HT1080 (cell line): ENCODE data around the gene ALG14. TPM values are rescaled to one million over a fixed set of nuclear protein-coding genes. Genes with fewer than 3 reads are reported as not detected.
"Not testable (repeated sequence)": the region's sequence is repeated elsewhere in the genome, so short reads cannot be mapped to it uniquely, and the experiment has no call there.

Experiments
- DNase-seq: peaks from one replicate; pipeline ENCODE4 v3.0.0-alpha.2; 2015; ENCODE audit warnings: low read depth
- polyA plus RNA-seq, 2 experiments: library from polyadenylated mRNA; depleted of rRNA; stranded (reverse); fragments of >200 nt; gene quantifications; 2 replicates each; pipeline ENCODE4 v1.2.3, GENCODE V29; 2015
- total RNA-seq: library from RNA; depleted of rRNA; stranded (reverse); fragments of >200 nt; shearing (Covaris generic); gene quantifications from 2 replicates; pipeline ENCODE4 v1.2.3, GENCODE V29; 2014; rRNA removed

Gene ALG14, protein sequence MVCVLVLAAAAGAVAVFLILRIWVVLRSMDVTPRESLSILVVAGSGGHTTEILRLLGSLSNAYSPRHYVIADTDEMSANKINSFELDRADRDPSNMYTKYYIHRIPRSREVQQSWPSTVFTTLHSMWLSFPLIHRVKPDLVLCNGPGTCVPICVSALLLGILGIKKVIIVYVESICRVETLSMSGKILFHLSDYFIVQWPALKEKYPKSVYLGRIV
- total RNA-seq = 7.1 and 7.7 TPM in 2 replicates
- polyA plus RNA-seq (2015; cell fraction: cytosol; rRNA removed) = 1.9 TPM in 2 replicates
- 0.94 and 1.1 TPM in 2 replicates for polyA plus RNA-seq (2015; cell fraction: nucleus; rRNA removed)

DNA sequence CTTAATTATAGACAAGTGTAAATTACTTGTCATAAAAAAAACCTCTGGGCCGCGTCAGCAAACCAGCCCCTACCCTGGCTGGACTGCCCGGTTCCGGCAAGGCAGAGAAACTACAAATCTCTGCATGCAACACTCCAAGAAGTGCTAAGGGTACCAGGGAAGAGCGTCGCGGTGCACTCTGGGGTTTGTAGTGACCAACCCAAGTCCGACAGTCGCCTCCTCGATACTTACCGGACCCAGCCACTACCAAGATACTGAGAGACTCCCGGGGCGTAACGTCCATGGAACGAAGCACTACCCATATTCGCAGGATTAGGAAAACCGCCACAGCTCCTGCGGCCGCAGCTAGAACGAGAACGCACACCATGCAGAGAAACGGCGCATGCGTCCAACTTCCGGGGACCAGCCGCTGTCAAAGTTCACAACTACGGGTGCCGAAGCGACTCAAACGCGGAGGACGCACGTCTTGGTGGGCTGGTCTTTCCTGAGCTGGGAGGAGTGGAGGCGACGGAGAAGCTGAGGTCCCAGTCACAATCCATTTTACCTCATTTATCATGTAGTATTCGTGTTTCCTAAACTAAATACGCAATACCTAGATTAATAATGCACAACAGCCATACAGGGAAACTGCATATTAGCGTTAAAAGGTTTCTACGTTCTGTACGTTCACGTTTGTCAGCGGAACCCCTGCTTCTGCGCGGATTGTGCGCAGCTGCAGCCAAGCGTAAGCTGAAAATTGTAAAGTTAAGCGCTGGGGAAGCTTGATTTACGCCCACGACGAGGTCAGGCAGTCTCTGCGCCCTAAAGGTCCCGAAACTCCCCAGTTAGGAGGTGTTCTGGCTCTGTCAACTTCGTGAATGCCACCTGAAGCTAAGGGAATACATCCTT, at the start of gene ALG14:
Gene ALG14, minus strand, starts transcription at position 420 of the 888 bp plus-strand sequence. Its CDS starts 53 bp downstream, at position 367.
- DNase-seq = peak; percentile 90

GRCh38 chr1:95122151-95122697, 49.5 kb upstream of the ALG14 start:
- no peak for DNase-seq

GRCh38 chr1:95119273-95119672, 46.5 kb upstream of the ALG14 start:
- DNase-seq = no peak

DNA sequence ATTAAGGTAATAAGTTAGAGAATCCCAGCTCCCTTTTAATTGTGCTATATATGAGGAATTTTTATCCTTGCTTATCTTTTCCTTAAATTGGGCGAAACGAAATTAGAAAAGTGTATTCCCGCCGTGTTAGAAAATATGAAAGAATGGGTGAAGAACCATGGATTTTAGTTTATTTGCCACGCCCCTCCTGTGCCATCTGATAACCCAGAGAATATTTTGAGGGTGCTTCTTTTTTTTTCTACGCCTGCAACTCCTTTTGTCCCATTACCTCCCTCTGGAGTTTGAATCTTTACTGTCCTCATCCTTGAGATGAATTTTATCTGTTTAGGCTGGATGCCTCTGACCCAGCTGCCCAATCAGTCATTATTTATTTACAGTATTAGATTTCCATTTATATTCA, 46.0 kb upstream of the ALG14 start:
- no peak for DNase-seq

- no peak for DNase-seq
These were observed 45.3 kb upstream of the ALG14 start for GRCh38 chr1:95118067-95118499.

DNA sequence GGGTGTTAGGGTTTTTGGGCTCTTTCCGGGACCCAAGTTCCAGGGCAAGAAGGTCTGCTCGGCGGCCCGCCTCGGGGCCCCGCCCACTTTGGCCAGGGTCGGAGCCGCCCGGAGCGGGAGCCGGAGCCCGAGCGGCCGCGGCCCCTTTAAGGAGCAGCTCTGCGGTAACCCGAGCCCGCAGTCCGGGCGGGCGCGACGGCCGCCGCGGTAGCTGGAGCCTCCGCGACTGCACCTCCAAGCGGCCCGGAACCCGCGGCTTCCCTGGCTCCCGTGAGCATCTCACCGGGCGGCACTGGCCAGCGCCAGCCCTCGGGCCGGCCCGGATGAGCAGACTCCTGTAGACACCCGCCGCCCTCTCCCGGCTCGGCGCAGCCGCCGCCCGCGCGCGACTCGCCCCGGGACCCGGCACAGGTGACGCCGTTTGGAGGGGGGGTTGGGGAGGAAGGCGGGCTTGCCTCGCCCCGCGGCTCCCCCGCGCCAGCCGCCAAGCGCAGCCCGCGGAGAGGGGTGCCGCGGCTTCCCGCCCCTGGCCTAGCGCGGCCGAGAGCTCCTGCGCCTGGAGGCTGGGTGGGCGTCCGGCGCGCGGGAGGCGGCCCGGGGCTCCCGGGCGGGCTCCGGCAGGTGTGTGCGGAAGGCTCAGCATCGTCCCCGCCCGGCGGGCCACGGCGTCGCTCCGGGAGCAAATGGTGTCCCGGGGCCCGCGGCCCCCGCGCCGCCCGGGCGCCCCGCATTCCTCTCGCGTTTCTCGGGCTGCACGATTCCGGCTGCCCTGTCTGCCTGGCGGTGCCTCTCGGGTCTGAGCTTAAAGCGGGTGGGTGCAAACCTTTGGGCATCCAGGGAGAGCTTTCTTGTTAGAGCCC, 44.7 kb upstream of the ALG14 start, which contains the start of gene TLCD4:
Gene TLCD4, plus strand, starts transcription at position 149 of the 860 bp plus-strand sequence. CDS start 26,547 bp downstream, outside the sequence.
- peak; percentile 47 for DNase-seq

DNA sequence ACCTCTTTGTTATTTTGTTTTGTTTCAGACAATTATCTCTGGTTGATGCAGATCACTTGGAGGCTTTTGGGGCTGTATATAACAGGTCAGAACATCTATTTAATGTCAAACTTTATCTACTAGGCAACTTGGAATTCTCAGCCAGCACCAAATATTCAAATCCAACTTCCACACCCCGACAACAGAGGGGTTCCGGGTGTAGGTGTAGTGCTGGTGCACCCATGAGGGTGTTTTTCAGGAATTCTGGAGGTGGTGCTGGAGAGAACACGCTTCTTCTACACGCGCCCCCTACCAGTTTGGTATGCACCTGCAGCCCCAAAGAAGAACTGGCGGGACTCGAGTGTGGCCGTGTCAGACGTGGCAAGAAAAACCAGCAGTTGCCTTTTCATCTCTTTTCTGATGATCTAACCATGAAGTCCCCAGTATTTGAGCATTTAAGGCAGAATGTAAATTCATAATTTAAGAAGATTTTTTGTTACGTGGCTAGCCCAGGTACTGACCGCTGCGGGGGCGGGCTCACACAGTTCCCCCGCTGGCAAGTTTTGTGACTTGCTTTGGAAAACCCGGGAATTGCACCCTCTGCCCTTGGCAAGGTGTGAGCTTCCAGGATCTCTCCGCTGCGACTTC, 43.9 kb upstream of the ALG14 start:
- DNase-seq = peak; percentile 66

GRCh38 chr1:95115708-95116137, 43.0 kb upstream of the ALG14 start:
- no peak for DNase-seq

- no peak for DNase-seq
These were observed 40.9 kb upstream of the ALG14 start for GRCh38 chr1:95113684-95114083.

DNA sequence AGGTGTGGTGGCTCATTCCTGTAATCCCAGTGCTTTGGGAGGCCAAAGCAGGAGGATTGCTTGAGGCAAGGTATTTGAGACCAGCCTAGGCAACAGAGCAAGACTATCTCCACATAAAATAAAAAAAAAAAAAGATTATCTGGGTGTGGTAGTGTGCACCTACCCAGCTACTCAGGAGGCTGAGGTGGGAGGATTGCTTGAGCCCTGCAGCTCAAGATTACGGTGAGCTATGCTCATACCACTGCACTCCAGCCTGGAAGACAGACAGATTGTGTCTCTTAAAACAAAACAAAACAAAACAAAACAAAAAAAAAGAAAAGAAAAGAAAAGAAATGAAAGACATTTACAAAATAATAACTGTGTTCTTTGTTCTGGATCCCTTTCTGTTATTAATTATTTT, 38.3 kb upstream of the ALG14 start:
- no peak for DNase-seq

- DNase-seq = no peak
These were observed 36.0 kb upstream of the ALG14 start for GRCh38 chr1:95108792-95109191.

- DNase-seq = peak; percentile 10
These were observed 25.4 kb upstream of the ALG14 start for GRCh38 chr1:95098196-95098595.

DNA sequence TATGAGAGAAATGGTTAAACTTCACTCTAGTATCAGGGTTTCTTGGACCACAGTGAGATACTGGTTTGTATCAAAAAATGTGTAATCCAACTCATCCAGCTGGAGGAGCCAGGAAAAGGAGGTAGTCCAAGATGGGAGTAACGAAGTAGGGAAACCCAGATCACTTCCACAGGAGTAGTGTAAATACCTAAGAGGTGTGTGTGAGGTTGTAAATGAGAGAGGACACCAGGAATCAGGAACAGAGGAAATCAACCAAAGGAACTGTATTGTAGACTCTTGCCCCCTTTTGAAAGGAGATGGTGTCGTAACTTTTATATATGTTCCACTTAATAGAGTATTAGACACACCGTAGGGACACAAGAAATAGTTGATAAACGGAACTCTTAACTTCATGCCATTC, 24.7 kb upstream of the ALG14 start:
- DNase-seq = no peak

DNA sequence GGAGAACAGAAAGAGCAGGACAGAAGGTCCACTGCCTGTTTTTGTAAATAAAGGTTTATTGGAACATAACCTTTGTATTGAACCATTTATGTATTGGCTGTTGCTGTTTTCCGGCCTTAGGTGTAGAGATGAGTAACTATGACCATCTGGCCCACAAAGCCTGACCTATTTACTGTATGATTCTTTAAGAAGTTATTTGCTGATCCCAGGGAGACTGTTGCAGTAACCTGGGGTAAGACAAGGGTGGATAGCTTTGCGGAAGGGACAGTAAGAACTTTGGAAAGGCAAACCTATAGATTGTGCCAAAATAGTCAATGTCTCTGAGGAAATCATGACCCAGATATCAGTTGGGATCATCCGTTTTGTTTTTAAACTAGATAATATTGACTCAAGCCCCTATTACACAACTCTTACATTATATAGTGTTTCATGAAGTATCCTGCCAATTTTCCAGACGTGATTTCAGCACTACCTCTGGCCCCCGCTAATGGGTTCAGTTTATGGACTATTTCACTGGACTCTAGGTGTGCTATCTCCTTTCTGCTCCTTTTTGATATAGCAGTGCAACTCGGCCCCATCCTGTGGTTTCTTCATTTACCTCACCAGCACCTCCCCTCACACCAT, 23.6 kb upstream of the ALG14 start:
- no peak for DNase-seq

DNA sequence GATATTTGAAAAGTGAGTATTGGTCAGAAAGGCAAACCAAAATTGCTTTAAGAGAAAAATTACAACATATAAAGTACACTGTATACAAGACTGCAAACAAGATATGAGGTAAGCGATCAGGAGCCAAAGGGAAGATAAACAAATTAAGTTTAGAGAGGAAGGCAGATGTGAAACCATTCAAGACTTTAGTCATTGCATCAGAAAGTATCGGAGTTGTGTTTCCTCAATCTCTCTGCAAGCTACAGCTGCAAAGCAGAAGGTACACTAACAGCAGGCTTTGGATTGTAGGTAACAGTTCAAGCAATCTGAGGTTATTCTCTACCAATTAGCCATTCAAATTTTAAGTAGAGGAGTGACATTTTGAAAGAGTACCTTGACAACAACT, 23.1 kb upstream of the ALG14 start:
- DNase-seq = no peak

DNA sequence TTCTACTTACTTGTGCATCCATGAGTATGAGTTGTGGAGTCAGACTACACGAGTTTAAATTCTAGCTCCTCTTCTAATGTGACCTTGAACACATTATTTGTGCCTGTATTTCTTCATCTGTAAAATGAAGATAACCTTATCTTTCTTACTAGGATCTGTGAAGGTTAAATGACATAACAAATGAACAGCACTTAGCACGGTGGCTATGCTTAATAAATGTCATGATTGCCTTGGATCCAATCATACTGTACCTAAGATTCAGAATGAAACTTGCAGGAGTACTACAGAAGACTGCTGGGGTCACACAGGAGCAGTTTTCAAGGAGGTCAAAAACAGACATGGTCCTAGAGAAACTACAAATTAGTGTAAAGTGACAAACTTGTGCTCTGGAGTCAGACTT, 22.2 kb upstream of the ALG14 start:
- no peak for DNase-seq

DNA sequence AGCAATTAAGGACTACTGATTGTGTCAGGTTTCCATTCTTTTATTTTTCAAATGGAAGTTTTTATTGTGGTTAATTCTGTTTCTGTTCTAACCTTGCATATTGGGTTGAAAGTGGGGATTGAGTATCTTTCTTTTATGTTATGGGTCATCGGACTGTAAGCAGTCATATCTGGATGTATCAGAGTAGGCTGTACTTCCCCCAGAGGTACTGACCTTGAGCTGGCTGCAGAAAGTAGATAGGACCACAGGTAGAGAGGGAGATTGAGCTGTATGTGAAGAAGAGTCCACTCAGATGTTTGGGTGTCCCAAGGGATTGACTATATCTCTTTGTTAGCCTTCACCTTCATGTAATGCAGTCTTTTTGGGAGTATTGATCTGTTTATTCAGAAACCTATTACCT, 20.5 kb upstream of the ALG14 start:
- DNase-seq = no peak

- DNase-seq = peak; percentile 52
These were observed 20.1 kb upstream of the ALG14 start for GRCh38 chr1:95092891-95093290.

DNA sequence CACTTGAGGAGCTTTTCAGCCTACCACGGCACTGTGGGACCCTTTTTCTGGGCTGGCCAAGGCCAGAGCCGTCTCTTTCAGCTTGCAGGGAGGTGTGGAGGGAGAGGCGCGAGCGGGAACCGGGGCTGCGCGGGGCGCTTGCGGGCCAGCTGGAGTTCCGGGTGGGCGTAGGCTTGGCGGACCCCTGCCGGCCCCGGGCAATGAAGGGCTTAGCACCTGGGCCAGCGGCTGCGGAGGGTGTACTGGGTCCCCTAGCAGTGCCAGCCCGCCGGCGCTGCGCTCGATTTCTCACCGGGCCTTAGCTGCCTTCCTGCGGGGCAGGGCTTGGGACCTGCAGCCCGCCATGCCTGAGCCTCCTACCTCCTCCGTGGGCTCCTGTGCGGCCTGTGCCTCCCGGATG, 18.5 kb upstream of the ALG14 start:
- DNase-seq = not testable (repeated sequence)

DNA sequence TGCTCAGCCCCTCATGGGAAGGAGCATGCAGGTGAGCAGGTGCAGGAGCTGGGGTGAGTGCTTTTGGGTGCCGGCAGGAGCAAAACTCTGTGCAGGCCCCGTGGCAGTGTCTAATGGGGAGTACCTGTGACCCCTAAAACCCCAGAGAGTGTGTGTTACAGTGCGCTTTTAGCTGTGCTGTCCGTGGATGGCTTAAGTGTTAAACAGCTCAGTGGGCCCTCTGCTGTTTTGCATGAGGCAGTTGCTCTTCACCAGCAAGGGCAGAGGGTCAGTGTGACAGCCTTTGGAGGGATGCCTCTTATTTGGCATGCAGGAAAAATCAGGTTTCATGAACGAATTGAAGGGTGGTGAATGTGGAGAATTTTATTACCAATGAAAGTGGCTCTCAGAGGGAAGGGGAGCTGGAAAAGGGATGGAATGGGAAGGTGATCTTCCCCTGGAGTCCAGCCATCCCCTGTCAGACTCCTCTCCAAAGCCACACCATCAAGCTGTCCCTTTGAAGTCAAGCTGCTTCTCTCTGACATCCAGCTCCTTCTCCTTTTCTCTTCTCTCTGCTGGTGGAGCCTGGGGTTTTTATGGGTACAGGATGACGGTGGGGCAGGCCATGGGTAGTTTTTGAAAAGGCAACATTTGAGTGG, 17.0 kb upstream of the ALG14 start:
- no peak for DNase-seq
